Endodermal cell (in vitro differentiated cells): ENCODE measurements around the gene FZD2. TPM values are rescaled to one million over a fixed set of nuclear protein-coding genes. Genes with fewer than 3 reads are reported as not detected.

Experiments
- DNase-seq: peaks from one replicate; pipeline ENCODE4 v3.0.0-alpha.2; 2017
- H3K27ac ChIP-seq: 2 replicates; pipeline ENCODE4 v1.5.1; 2013; ENCODE audit warnings: mild to moderate bottlenecking, low read depth, low read length, moderate library complexity
- H3K27me3 ChIP-seq: 2 replicates; pipeline ENCODE4 v1.6.1; 2013; ENCODE audit warnings: mild to moderate bottlenecking, low read length, moderate library complexity; ENCODE audit not compliant: insufficient read depth, control insufficient read depth, poor library complexity, severe bottlenecking
- H3K36me3 ChIP-seq: 2 replicates; pipeline ENCODE4 v1.7.0; 2013; ENCODE audit warnings: mild to moderate bottlenecking, low read length, moderate library complexity; ENCODE audit not compliant: control insufficient read depth, insufficient read depth
- H3K4me1 ChIP-seq: one replicate; pipeline ENCODE4 v1.7.0; 2013; ENCODE audit warnings: low read length; ENCODE audit not compliant: control insufficient read depth, insufficient read depth
- H3K4me3 ChIP-seq: 2 replicates; pipeline ENCODE4 v1.5.1; 2013; ENCODE audit warnings: mild to moderate bottlenecking, low read length, moderate library complexity
- H3K9ac ChIP-seq: 2 replicates; pipeline ENCODE4 v1.6.1; 2013; ENCODE audit warnings: mild to moderate bottlenecking, low read length, moderate library complexity; ENCODE audit not compliant: poor library complexity, severe bottlenecking; ENCODE audit errors: extremely low read depth
- H3K9me3 ChIP-seq: 2 replicates; pipeline ENCODE4 v1.6.1; 2013; ENCODE audit warnings: mild to moderate bottlenecking, low read length, moderate library complexity; ENCODE audit not compliant: control insufficient read depth
- H3K27ac Mint-ChIP-seq: 2 replicates; pipeline ENCODE4 v1.8.0; 2020; ENCODE audit warnings: mixed read lengths
- H3K27me3 Mint-ChIP-seq: 2 replicates; pipeline ENCODE4 v1.8.0; 2021; ENCODE audit warnings: mild to moderate bottlenecking, mixed read lengths; ENCODE audit not compliant: insufficient read depth
- H3K36me3 Mint-ChIP-seq: 2 replicates; pipeline ENCODE4 v1.8.0; 2020; ENCODE audit warnings: low read depth, mixed read lengths
- H3K4me1 Mint-ChIP-seq: 2 replicates; pipeline ENCODE4 v1.8.0; 2020; ENCODE audit warnings: mixed read lengths
- H3K4me3 Mint-ChIP-seq: 2 replicates; pipeline ENCODE4 v1.8.0; 2020; ENCODE audit warnings: mild to moderate bottlenecking, moderate library complexity, mixed read lengths
- H3K9me3 Mint-ChIP-seq: 2 replicates; pipeline ENCODE4 v1.8.0; 2020; ENCODE audit warnings: mild to moderate bottlenecking, mixed read lengths
- WGBS, 2 experiments: methylation state at CpG; one replicate each; pipeline versions ENCODE4 v1.1.5 to v1.1.7; 2013; ENCODE audit warnings: missing lambda C conversion rate in 2 of 2, mixed read lengths in 1 of 2; ENCODE audit not compliant: insufficient coverage in 1 of 2, insufficient read length in 1 of 2; 5-methylcytosine and 5-hydroxymethylcytosine counted together
- total RNA-seq, 2 donors: library from RNA; stranded (reverse); fragmentation: NEBNext Ultra II Directional in 1 of 2; extraction: Animal tissue kit (Norgen Biotek cat#: 25700) in 1 of 2; gene quantifications; 2 replicates in 1 of 2; 3 replicates in 1 of 2; pipeline ENCODE4 v1.2.1, GENCODE V29; 2021
- TF ChIP-seq, protein P1 (sequence below): fragments of 200-600 bp; sonication (generic); conservative IDR thresholded peaks from 2 replicates; pipeline ENCODE4 v1.5.0; 2021; ENCODE audit warnings: antibody characterized with exemption, mild to moderate bottlenecking

The FZD2 gene
- total RNA-seq, 2 donors from 2014 or later: 20.6 to 21.9 TPM

DNA sequence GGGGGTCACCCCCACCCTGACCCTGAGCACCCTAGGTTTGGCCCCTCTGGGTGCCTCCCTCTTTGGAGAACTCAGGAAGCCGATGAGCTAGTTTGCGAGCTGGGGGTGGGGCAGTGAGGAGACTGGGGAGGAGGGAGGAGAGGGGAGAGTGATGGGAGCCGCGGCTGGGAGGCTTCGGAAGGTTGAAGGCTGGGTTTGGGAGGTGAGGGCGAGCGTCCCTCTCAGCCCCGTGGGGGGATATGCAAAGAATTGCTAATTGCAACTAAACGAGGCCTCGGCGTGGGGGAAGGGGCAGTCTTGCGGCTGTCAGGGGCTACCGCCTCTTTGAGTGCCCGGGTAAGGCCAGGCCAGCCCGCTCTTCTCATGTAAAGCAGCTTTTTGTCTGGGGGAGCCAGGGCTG lies 17.6 kb upstream of the FZD2 start:
- TF ChIP-seq, protein P1, sequence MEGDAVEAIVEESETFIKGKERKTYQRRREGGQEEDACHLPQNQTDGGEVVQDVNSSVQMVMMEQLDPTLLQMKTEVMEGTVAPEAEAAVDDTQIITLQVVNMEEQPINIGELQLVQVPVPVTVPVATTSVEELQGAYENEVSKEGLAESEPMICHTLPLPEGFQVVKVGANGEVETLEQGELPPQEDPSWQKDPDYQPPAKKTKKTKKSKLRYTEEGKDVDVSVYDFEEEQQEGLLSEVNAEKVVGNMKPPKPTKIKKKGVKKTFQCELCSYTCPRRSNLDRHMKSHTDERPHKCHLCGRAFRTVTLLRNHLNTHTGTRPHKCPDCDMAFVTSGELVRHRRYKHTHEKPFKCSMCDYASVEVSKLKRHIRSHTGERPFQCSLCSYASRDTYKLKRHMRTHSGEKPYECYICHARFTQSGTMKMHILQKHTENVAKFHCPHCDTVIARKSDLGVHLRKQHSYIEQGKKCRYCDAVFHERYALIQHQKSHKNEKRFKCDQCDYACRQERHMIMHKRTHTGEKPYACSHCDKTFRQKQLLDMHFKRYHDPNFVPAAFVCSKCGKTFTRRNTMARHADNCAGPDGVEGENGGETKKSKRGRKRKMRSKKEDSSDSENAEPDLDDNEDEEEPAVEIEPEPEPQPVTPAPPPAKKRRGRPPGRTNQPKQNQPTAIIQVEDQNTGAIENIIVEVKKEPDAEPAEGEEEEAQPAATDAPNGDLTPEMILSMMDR: no peak
- peak; percentile 99 for DNase-seq
- peaks cover 59% of the 10 kb centered on the region for H3K4me1 Mint-ChIP-seq
- Histone ChIP-seq H3K4me3 (no peak overlapping the region), H3K4me1 (peaks cover 9% of the 10 kb centered on the region), H3K27ac (peak overlapping the region; percentile 85), H3K9ac (no peak overlapping the region), H3K36me3 (no peaks in the 10 kb centered on the region), H3K9me3 (no peaks in the 10 kb centered on the region), H3K27me3 (no peaks in the 10 kb centered on the region)
- WGBS, 2 experiments: 12 to 21% methylated on average over 7 to 15 of the region's 15 CpGs
- H3K27ac Mint-ChIP-seq: peak overlapping the region; percentile 55
- H3K36me3 Mint-ChIP-seq: no peaks in the 10 kb centered on the region
- H3K4me3 Mint-ChIP-seq: peak overlapping the region; percentile 32
- peaks cover 50% of the 10 kb centered on the region for H3K27me3 Mint-ChIP-seq
- peaks cover 4% of the 10 kb centered on the region for H3K9me3 Mint-ChIP-seq

- H3K4me3 Mint-ChIP-seq: peak overlapping the region; percentile 32
- H3K27me3 Mint-ChIP-seq: peaks cover 58% of the 10 kb centered on the region
- no peak overlapping the region for H3K9ac ChIP-seq
- H3K27ac ChIP-seq: peak overlapping the region; percentile 85
- no peak overlapping the region for H3K4me3 ChIP-seq
- peak; percentile 87 for DNase-seq
- H3K4me1 ChIP-seq: peaks cover 9% of the 10 kb centered on the region
- no peak overlapping the region for H3K27ac Mint-ChIP-seq
- WGBS, 2 experiments: 43 to 58% methylated on average over 7 to 11 of the region's 11 CpGs
- H3K36me3 ChIP-seq: no peaks in the 10 kb centered on the region
- TF ChIP-seq, protein P1: no peak
- peaks cover 66% of the 10 kb centered on the region for H3K4me1 Mint-ChIP-seq
- no peaks in the 10 kb centered on the region for H3K9me3 ChIP-seq
- no peaks in the 10 kb centered on the region for H3K36me3 Mint-ChIP-seq
- peaks cover 4% of the 10 kb centered on the region for H3K9me3 Mint-ChIP-seq
- no peaks in the 10 kb centered on the region for H3K27me3 ChIP-seq
Observed at GRCh38 chr17:44540246-44541084, 16.8 kb upstream of the FZD2 start.

GRCh38 chr17:44541884-44542581 lies 15.3 kb upstream of the FZD2 start:
- Mint-ChIP-seq H3K9me3 (peaks cover 7% of the 10 kb centered on the region), H3K36me3 (no peaks in the 10 kb centered on the region), H3K27ac (peak overlapping the region; percentile 98), H3K4me3 (peak overlapping the region; percentile 53), H3K27me3 (peaks cover 73% of the 10 kb centered on the region), H3K4me1 (peaks cover 63% of the 10 kb centered on the region)
- Histone ChIP-seq H3K4me1 (peaks cover 7% of the 10 kb centered on the region), H3K27me3 (peaks cover 5% of the 10 kb centered on the region), H3K4me3 (peak overlapping the region; percentile 6), H3K9me3 (no peaks in the 10 kb centered on the region), H3K27ac (peak overlapping the region; percentile 90), H3K9ac (peak overlapping the region; percentile 18), H3K36me3 (no peaks in the 10 kb centered on the region)
- peak; percentile 95 for DNase-seq
- WGBS, 2 experiments: 9 to 10% methylated on average over 2 to 8 of the region's 8 CpGs
- TF ChIP-seq, protein P1: no peak
